Measurements from ENCODE around the gene SBF2.
"Not testable (repeated sequence)": the region's sequence is repeated elsewhere in the genome, so short reads cannot be mapped to it uniquely, and the experiment has no call there.

The SBF2 gene

DNA sequence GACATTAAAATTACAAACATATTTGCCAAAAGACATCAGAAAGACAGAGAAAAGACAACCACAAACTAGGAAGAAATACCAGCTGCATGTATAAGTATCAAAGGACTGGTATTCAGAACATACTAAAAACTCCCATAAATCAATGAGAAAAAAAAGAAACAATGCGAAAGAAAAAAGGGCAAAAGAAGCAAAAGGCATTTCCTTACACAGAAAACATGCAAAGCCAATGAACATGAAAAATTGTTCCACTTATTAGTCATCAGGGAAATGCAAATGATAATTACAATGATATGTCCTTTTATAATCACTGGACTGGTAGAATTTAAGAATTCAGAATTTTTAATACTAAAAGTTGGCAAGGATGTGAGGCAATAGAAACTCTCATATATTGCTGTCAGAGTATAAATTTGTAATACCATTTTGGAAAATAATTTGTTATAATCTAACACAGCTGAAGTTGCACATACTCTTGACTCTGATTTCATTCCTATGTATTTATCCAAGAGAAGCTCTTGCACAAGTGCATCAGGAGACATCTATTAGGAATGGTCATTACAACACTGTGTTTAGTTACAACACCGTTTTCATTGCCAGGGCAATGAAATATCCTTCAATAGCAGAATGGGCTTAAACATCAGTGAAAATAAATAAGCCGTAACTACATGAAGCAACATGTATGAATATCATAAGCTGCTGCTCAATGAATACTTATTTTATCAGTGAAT is 350.5 kb downstream of the SBF2 start:
- no peak for DNase-seq

DNA sequence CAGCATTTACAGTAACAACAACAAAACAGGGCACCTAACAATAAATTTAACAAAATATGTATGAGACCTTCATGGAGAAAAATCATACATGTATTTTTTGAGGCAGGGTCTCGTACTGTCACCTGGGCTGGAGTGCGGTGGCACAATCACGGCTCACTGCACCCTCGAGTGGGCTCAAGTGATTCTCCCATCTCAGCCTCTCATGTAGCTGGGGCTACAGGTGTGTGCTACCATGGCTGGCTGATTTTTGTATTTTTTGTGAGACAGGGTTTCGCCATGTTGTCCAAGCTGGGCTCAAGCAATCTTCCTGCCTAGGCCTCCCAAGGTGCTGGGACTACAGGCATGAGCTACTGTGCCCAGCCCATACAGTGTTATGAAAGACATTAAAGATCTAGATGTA is 352.0 kb downstream of the SBF2 start:
- no peak for DNase-seq

DNA sequence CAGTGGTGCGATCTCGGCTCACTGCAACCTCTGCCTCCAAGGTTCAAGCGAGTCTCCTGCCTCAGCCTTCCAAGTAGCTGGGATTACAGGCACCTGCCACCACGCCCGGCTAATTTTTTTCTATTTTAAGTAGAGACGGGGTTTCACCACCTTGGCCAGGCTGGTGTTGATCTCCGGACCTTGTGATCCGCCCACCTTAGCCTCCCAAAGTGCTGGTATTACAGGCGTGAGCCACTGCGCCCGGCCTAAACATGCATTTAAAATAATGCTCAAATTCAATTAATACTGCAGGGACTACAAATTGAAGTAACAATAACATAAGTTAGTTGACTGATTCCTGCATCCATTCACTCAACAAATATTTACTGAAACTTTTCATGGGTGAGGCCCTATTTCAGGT is 354.9 kb downstream of the SBF2 start:
- DNase-seq, result not testable (repeated sequence)

DNA sequence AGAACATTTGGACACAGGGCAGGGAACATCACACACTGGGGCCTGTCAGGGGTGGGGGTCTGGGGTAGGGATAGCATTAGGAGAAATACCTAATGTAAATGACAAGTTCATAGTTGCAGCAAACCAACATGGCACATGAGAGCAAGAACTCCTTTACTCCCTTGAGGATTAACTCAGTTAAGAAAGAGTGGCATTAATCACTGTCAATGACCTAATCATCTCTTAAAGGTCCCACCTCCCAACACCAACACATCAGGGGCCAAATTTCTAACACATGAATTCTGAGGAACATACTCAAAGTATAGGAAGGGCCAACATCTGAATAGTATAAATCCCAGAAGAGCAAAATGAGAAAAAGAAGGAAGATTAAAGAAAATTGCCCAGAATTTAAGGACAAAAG is 357.3 kb downstream of the SBF2 start:
- no peak for DNase-seq

DNA sequence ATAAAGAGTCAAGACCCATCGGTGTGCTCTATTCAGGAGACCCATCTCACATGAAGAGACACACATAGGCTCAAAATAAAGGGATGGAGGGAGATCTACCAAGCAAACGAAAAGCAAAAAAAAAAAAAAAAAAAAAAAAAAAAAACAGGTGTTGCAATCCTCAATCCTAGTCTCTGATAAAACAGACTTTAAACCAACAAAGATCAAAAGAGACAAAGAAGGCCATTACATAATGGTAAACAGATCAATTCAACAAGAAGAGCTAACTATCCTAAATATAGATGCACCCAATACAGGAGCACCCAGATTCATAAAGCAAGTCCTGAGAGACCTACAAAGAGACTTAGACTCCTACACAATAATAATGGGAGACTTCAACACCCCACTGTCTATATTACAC is 361.2 kb downstream of the SBF2 start:
- DNase-seq, result not testable (repeated sequence)

DNA sequence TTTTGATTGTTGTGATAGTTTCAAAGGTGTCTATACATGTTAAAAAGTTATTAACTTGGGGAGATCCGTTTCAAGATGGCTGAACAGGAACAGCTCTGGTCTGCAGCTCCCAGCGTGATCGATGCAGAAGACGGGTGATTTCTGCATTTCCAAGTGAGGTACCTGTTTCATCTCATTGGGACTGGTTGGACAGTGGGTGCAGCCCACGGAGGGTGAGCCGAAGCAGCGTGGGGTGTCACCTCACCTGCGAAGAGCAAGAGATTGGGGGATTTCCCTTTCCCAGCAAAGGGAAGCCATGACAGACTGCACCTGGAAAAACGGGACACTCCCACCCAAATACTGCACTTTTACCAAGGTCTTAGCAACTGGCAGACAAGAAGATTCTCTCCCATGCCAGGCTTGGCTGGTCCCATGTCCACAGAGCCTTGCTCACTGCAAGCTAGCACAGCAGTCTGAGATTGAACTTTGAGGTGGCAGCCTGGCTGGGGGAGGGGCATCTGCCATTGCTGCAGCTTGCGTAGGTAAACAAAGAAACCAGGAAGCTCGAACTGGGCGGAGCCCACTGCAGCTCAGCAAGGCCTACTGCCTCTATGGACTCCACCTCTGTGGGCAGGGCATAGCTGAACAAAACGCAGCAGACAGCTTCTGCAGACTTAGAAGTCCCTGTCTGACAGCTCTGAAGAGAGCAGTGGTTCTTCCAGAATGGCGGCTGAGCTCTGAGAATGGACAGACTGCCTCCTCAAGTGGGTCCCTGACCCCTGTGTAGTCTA is 363.3 kb downstream of the SBF2 start:
- not testable (repeated sequence) for DNase-seq

DNA sequence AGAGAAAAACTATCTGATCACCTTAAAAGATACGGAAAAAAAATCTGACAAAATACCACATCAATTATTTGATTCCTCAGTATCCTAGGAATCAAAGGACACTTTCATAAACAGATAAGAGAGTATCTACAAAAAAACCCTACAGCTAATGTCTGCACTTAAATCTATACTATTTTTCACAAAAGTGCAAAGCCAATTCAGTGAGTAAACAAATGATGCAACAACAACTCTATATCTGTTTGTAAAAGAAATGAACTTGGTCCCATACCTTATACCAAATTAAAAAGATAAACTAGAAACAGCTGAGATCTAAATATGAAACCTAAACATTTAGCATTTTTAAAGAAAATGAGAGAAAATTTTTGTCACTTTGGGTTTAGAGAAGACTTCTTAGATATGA is 366.3 kb downstream of the SBF2 start:
- no peak for DNase-seq

DNA sequence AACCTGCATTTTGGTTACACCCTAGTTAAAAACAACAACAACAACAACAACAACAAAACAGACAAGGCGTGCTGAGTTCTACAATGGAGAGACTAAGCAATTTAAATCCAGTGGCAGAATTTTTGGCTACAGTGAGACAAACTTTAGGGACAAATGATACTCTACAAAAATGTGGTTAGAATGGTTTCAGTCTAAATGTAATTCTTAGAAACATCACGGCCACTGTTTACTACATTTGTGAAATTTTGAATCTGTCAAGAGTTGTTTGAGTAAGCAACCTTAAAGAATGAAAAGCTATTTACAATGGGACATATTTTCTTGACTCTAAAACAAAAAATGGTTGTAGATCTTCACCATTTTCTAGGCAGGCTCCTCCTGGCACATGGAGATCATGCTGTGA is 370.7 kb downstream of the SBF2 start:
- no peak for DNase-seq

DNA sequence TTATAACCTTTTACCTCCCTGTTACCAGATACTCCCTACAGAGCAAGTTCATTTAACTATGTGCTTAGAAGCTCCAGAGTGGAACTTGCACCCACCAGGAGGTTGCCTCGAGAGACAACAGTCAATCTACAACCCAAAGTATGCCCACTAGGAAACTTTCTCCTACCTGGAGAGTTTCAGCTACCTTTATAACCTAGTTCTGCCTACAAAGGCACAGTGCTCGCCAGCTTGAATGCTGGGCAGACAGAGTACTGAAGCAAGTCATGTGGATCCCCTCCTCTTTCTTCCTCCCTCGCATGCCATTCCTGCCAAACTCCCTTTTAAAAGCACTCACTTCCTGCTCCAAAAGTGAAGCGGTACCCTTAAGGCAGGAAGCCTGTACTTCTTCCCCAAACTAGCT is 371.2 kb downstream of the SBF2 start:
- no peak for DNase-seq

DNA sequence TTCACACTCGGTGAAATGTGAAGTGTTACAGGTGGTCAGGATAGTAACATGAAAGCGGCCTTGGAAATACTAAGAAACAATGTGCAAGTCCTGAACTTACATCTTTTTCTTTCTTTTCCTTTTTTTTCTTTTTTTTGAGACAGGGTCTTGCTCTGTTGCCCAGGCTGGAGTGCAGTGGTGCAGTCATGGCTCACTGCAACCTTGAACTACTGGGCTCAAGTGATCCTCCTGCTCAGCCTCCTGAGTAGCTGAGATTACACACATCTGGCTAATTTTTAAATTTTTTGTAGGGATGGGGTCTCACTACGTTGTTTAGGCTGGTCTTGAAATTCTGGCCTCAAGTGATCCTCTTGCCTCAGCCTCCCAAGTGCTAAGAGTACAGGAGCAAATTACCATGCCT is 377.5 kb downstream of the SBF2 start:
- DNase-seq, result no peak

DNA sequence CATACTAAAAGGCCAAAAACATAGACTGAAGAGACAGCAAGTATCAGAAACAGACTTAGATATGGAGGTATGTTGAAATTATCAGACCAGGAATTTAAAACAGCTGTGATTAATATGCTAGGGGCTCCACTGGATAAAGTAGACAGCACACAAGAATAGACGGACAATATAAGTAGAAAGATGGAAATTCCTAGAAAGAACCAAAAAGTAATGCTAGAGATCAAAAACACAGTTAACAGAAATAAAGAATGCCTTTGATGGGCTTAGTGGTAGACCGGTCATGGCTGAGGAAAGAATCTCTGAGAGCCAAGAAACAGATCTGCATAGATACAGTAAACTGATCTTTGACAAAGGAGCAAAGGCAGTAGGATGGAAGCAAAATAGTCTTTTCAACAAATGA is 380.0 kb downstream of the SBF2 start:
- no peak for DNase-seq

DNA sequence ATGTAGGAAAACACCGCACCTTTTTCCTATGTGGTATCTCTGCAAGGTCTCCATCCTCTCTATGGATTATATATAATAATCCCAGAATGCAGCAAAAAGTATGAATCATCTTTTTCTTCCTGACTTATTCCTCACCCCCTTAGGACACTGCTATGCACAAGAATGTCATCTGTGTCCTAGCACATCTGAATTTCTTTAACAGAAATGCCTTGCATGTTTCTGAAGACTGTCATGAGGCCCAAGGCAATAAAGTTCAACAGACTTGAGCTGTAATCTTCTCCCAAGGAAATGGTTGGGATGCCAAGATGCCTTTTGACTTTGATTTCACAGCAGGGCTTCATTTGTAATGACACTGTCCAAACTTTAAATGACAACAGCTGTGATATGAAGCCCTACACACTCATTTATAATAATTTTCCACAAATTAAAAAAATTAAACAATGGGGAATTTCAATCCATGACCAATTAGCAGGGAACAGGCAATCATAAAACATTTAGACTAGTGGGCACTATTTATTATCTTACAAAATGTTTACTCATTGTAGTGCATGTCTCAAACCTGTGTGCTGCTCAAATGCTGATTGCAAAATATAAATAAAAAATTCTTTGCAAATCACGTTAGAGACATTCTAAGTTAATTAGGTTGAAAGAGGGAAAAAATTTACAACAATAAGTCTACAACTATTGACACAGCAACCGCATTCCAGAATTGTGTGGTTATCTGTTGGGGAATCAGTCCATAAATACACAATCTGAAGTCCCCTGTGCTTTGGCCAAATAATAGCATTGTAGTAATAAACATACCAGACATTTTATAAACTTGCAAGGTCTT is 387.8 kb downstream of the SBF2 start:
- DNase-seq, result no peak

DNA sequence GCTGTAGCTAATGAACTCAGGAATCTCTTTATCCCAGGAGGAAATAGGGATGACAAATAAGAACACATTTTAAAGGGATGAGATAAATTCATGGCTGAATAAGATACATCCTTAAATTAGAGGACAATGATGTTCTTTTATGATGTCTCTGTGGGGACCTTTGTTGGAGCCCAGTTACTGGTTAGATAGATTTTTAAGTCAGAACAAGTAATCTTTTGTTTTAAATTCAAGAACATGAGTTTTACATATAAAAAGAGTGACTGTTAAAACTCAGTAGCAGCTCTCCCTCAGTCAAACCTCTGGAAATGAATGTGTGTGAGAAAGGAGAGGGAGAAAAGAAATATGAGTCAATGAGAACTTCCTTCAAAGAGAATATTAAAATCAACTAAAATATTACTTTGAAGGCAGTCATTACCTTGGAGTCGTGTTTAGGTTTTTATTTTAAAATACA is 388.5 kb downstream of the SBF2 start:
- DNase-seq, result no peak

DNA sequence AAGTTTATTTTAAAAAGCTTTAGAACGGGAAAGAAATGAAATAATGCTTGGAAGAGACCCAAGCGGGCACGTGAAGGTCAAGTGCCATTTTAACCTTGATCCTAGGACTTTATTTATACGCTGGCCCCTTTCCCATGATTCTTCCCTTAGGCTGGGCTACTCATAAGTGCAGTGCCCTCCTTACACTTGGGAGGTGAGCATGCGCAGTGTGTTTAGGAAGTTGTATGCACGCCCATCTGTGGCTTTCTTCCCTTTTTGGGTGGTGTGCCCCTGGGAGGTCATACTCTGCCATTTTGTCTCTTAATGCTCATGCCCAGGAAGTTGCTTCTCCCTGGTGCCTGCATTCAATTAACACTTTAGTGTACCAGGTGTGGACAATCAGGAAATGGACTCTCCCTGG is 390.4 kb downstream of the SBF2 start:
- no peak for DNase-seq

DNA sequence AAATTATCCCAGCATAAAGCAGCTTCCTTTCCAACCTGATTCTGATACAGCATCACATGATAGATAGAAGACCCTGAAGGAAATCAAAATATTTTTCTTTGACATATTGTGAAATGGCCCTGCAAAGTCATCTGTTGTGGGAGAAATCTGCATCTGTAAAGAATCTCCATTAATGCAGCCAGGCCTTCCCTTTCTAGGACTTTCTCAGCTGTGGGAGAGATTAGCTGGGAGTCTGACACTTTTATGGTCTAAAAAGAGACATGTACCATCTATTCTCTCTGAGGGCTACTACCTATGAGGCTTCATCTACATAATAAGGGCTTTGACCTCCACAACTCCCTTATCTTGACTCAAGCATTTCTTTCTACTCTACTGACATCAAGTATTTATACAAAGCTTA is 392.1 kb downstream of the SBF2 start:
- no peak for DNase-seq

DNA sequence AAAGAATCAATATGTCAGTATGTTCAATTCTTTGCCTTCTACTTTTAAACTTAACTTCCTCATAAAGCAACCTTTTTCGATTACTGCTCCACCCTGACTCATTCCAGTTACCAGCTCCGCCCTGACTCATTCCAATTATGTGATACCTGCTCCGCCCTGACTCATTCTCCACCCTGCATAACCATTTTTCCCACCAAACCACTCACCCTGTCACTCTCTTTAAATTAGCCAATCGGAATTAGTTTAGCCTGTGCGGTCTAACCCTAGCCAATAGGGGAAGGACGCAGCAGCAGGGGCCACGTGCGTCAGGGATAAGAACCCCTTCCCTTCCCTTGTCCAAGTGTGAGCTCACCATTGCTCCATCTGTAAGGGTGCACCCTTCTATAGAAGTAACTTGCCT is 393.8 kb downstream of the SBF2 start:
- not testable (repeated sequence) for DNase-seq

DNA sequence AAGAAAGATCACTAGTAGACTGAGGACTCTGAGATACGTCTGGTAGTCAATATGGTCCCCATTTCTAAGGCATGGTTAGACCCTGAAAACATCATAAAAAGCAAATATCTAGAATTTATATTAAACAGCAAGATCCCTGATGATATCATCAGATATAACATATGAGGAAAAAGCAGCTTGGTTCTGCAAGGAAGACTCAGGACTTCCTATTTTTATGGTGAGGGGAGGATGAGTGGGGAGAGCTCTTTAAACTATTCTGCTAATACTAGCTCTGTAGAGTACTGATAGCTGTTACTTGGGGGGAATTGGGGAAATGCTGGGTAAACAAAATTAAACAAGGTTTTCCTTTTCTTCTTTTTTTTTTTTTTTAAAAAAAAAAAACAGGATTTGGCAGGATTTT is 394.3 kb downstream of the SBF2 start:
- DNase-seq, result no peak

DNA sequence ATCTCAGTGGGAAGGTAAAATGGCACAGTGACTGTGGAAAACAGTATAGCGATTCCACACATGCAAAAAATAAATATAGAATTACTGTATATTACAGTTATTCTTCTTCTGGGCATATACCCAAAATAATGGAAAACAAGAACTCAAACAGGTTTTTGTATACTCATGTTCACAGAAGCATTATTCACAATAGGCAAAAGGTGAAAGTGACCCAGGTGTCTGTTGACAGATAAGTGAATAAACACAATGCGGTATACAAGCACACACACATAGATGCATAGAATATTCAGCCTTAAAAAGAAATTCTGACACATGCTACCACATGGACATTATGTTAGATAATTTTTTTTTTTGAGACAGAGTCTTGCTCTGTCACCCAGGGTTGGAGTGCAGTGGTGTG is 397.1 kb downstream of the SBF2 start:
- DNase-seq, result no peak

DNA sequence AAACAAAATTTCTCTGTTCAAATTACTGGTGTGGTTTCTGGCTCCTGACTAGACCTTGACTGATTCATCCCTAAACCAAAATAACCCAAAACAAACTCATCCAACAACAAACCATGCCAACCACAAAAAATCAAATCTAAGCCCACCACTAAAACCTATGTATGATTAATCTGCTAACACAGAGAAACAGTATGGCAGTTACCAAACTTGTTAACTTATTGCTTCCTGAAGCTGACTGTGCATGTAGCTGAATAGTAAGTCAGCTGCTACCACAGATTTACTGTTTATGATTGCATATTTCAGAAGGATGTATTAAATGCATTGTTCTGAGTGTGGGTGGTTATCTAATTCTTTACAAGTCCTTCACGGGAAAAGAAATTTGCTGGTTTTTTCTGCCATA is 399.0 kb downstream of the SBF2 start:
- DNase-seq, result no peak

DNA sequence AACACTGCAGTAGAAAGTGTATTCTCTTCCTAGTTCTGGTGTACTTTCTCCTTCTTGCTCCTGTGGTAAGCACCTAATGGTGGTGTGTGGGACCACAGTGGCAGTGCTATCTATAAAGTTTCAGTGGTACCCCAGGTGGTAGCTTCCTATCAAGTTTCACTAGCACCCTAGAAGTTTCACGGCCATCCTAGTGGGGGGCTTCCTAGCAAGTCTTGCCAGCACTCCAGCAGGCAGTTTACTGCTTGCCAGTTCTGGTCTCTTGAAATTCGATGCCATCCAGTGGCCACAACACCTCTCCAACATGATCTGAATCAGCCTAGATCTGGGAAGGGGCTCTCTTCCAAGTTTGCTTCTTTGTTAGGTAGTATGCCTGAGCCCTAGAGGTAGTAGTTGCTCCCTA is 400.5 kb downstream of the SBF2 start:
- DNase-seq, result no peak

DNA sequence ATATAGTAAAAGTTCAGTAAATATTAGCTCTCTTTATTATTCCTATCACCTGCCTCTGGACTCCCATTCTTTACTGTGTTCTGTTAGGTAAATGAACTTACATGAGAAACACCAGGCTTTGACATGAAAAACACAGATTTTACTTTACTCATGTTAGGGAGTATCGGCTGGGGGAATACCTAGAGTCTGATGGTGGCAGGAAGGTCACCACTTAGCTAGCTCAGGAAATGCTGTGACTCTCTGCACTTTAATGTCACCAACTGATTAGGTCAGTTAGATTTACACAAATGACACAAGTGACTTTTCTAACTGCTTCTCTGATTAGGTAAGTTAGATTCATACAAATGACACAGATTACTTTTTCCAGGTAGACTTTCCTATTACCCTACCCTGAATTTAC is 405.1 kb downstream of the SBF2 start:
- DNase-seq, result no peak

DNA sequence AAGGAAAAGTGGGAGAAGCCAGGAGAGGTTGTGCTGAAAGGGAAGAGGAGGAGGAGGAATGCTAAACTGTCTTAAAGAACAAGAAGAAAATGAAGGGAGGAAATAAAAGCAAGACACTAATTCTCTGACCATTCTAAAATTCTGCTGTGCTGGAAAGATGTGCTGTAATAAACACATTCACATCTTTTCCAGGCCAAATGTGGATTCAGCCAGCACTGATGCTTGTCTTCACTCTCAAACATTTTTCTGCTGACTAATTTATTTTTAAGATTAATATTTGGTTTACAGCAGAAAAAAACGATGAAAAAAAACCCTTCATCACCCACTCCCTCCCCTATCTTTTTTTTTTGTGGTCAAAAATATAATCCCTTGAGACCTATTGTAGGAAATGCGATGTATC is 406.5 kb downstream of the SBF2 start:
- DNase-seq, result no peak

DNA sequence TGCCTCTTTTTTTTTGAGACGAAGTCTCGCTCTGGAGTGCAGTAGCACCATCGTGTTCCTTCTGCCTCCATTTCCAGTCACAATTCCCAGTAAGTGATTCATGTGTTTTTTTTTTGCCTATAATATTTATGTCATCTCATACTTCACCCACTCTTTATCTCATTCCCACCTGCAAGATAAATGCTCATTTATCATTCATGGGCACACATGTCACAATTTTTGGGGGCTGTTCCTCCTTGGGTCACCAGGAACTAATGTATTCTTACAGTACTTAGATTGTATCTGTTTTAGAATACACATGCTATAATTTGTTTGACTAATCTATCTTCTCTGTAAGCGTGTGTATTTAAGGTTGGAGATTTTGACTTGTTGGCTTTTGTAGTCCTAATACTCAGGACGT is 407.4 kb downstream of the SBF2 start:
- no peak for DNase-seq

DNA sequence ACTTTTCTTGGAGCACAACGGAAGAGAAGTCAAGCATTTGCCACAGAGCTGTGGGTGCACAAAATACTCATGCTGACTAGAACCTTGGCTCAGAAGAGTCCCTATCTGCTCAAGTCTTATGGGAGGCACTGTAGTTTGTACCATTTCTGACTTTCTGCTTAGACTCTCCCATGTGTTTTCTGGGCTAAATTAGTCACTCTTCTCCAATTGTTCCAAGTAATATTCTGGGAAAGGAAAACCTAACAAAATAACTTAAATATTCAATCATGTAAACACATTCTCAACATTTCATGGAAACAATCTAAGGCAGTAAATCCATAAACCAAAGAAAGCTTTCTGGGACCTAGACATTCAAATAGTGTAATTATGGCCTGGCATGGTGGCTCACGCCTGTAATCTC is 409.4 kb downstream of the SBF2 start:
- DNase-seq, result no peak
